ENCODE results near the gene PNPT1.

PNPT1 gene

GRCh38 chr2:55672630-55673029 lies 21.0 kb downstream of the PNPT1 start:
- Histone ChIP-seq H3K9ac (ENCODE audit: low read length in 5 of 5) (no peak overlapping the region), H3K36me3 (ENCODE audit: control insufficient read depth in 5 of 5, insufficient read depth in 5 of 5, low read length in 5 of 5) (peaks cover 10 to 25% (median 16%) of the 10 kb centered on the region in 5 donors), H3K4me1 (ENCODE audit: control insufficient read depth in 5 of 5, insufficient read depth in 5 of 5, low read length in 5 of 5) (peaks cover 0 to 10% (median 2%) of the 10 kb centered on the region in 5 donors), H3K27me3 (ENCODE audit: control insufficient read depth in 5 of 5, insufficient read depth in 4 of 5, low read length in 5 of 5) (no peaks in the 10 kb centered on the region), H3K9me3 (ENCODE audit: control insufficient read depth in 5 of 5, low read length in 5 of 5) (no peaks in the 10 kb centered on the region), H3K27ac (ENCODE audit: low read depth, low read length) (no peak overlapping the region), H3K4me3 (ENCODE audit: low read depth in 1 of 5, low read length in 5 of 5) (no peak overlapping the region)

GRCh38 chr2:55668956-55669355 lies 24.7 kb downstream of the PNPT1 start:
- Histone ChIP-seq H3K27me3 (ENCODE audit: control insufficient read depth in 5 of 5, insufficient read depth in 4 of 5, low read length in 5 of 5) (no peaks in the 10 kb centered on the region), H3K9ac (ENCODE audit: low read length in 5 of 5) (no peak overlapping the region), H3K9me3 (ENCODE audit: control insufficient read depth in 5 of 5, low read length in 5 of 5) (no peaks in the 10 kb centered on the region), H3K27ac (ENCODE audit: low read depth, low read length) (no peak overlapping the region), H3K36me3 (ENCODE audit: control insufficient read depth in 5 of 5, insufficient read depth in 5 of 5, low read length in 5 of 5) (peaks cover 14 to 47% (median 25%) of the 10 kb centered on the region in 5 donors), H3K4me3 (ENCODE audit: low read depth in 1 of 5, low read length in 5 of 5) (no peak overlapping the region), H3K4me1 (ENCODE audit: control insufficient read depth in 5 of 5, insufficient read depth in 5 of 5, low read length in 5 of 5) (peaks cover 0 to 10% (median 2%) of the 10 kb centered on the region in 5 donors)

- Histone ChIP-seq H3K27me3 (ENCODE audit: control insufficient read depth in 5 of 5, insufficient read depth in 4 of 5, low read length in 5 of 5) (no peaks in the 10 kb centered on the region), H3K9ac (ENCODE audit: low read length in 5 of 5) (no peak overlapping the region), H3K27ac (ENCODE audit: low read depth, low read length) (no peak overlapping the region), H3K36me3 (ENCODE audit: control insufficient read depth in 5 of 5, insufficient read depth in 5 of 5, low read length in 5 of 5) (peaks cover 11 to 38% (median 19%) of the 10 kb centered on the region in 5 donors), H3K4me1 (ENCODE audit: control insufficient read depth in 5 of 5, insufficient read depth in 5 of 5, low read length in 5 of 5) (no peaks in the 10 kb centered on the region), H3K9me3 (ENCODE audit: control insufficient read depth in 5 of 5, low read length in 5 of 5) (no peaks in the 10 kb centered on the region), H3K4me3 (ENCODE audit: low read depth in 1 of 5, low read length in 5 of 5) (no peak overlapping the region)
Measured at GRCh38 chr2:55653255-55653654, 40.4 kb downstream of the PNPT1 start.

- Histone ChIP-seq H3K27ac (ENCODE audit: low read depth, low read length) (no peak overlapping the region), H3K36me3 (ENCODE audit: control insufficient read depth in 5 of 5, insufficient read depth in 5 of 5, low read length in 5 of 5) (peaks cover 10 to 48% (median 20%) of the 10 kb centered on the region in 5 donors), H3K9ac (ENCODE audit: low read length in 5 of 5) (no peak overlapping the region), H3K27me3 (ENCODE audit: control insufficient read depth in 5 of 5, insufficient read depth in 4 of 5, low read length in 5 of 5) (no peaks in the 10 kb centered on the region), H3K4me1 (ENCODE audit: control insufficient read depth in 5 of 5, insufficient read depth in 5 of 5, low read length in 5 of 5) (no peaks in the 10 kb centered on the region), H3K4me3 (ENCODE audit: low read depth in 1 of 5, low read length in 5 of 5) (no peak overlapping the region), H3K9me3 (ENCODE audit: control insufficient read depth in 5 of 5, low read length in 5 of 5) (no peaks in the 10 kb centered on the region)
Measured at GRCh38 chr2:55649211-55649610, 44.4 kb downstream of the PNPT1 start.

DNA sequence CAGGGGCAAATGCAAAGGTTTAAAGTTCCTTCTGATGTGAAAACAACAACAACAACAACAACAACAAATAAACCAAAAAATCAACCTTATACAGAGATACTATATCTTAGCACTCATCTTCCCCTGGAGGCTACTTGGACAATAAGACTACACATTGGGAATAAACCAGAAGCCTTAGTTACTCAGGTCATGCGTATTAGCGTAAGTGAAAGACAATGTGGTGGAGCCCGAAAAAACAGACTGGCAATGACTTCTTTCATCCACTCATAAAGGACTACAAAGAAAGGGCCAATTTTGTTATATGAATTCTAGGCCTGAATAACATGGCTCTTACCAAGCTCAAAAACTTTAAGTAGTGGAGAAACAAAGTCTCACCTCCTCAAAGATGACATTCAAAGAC lies 56.8 kb downstream of the PNPT1 start:
- no peaks in the 10 kb centered on the region for H3K9me3 ChIP-seq (ENCODE audit: control insufficient read depth in 5 of 5, low read length in 5 of 5)
- H3K9ac ChIP-seq (ENCODE audit: low read length in 5 of 5), result no peak overlapping the region
- H3K4me1 ChIP-seq (ENCODE audit: control insufficient read depth in 5 of 5, insufficient read depth in 5 of 5, low read length in 5 of 5), result no peaks in the 10 kb centered on the region
- H3K36me3 ChIP-seq (ENCODE audit: control insufficient read depth in 5 of 5, insufficient read depth in 5 of 5, low read length in 5 of 5), result peaks cover 17 to 45% (median 34%) of the 10 kb centered on the region in 5 donors
- H3K4me3 ChIP-seq (ENCODE audit: low read depth in 1 of 5, low read length in 5 of 5), result no peak overlapping the region
- H3K27me3 ChIP-seq (ENCODE audit: control insufficient read depth in 5 of 5, insufficient read depth in 4 of 5, low read length in 5 of 5), result no peaks in the 10 kb centered on the region
- H3K27ac ChIP-seq (ENCODE audit: low read depth, low read length), result no peak overlapping the region

DNA sequence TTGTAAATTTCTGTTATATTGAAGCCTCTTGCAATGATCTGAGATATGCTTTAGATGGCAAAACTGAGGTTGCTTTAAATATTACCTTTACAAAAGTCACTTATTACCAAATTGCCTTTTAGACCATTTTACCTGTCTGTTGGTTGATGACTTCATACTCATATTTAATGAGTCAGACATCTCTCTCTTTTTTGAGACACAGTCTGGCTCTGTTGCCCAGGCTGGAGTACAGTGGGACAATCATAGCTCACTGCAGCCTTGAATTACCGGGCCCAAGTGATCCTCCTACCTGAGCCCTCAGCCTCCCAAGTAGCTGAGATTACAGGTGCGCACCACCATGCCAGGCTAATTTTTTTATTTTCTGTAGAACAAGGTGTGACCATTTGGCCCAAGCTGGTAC lies 64.7 kb downstream of the PNPT1 start:
- Histone ChIP-seq H3K27me3 (ENCODE audit: control insufficient read depth in 5 of 5, insufficient read depth in 4 of 5, low read length in 5 of 5) (no peaks in the 10 kb centered on the region), H3K9me3 (ENCODE audit: control insufficient read depth in 5 of 5, low read length in 5 of 5) (no peaks in the 10 kb centered on the region), H3K27ac (ENCODE audit: low read depth, low read length) (no peak overlapping the region)

DNA sequence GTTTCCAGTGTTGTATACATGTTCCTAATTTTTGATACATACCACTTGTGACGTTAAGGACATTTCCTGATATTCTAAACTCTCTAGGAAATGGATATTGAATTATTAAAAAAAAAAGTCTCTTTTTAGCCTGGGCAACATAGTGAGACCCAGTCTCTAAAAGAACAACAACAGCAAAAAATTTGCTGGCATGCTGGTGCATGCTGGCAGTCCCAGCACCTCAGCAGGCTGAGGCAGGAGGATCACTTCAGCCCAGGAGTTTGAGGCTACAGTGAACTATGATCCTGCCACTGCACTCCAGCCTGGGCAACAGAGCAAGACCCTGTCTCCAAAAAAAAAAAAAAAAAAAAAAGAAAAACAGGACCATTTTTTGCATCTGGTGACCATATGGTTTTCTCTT lies 65.7 kb downstream of the PNPT1 start:
- H3K27ac ChIP-seq (ENCODE audit: low read depth, low read length), result no peak overlapping the region
- H3K4me1 ChIP-seq (ENCODE audit: control insufficient read depth in 5 of 5, insufficient read depth in 5 of 5, low read length in 5 of 5), result peaks cover 0 to 4% (median 0%) of the 10 kb centered on the region in 5 donors
- no peak overlapping the region for H3K4me3 ChIP-seq (ENCODE audit: low read depth in 1 of 5, low read length in 5 of 5)
- H3K9me3 ChIP-seq (ENCODE audit: control insufficient read depth in 5 of 5, low read length in 5 of 5), result no peaks in the 10 kb centered on the region
- H3K36me3 ChIP-seq (ENCODE audit: control insufficient read depth in 5 of 5, insufficient read depth in 5 of 5, low read length in 5 of 5), result peaks cover 0 to 9% (median 4%) of the 10 kb centered on the region in 5 donors
- H3K27me3 ChIP-seq (ENCODE audit: control insufficient read depth in 5 of 5, insufficient read depth in 4 of 5, low read length in 5 of 5), result no peaks in the 10 kb centered on the region
- H3K9ac ChIP-seq (ENCODE audit: low read length in 5 of 5), result no peak overlapping the region

More for the DNA sequence above, 64.7 kb downstream of the PNPT1 start:
- Histone ChIP-seq H3K4me1 (ENCODE audit: control insufficient read depth in 5 of 5, insufficient read depth in 5 of 5, low read length in 5 of 5) (peaks cover 0 to under 1% (median 0%) of the 10 kb centered on the region in 5 donors), H3K4me3 (ENCODE audit: low read depth in 1 of 5, low read length in 5 of 5) (no peak overlapping the region), H3K36me3 (ENCODE audit: control insufficient read depth in 5 of 5, insufficient read depth in 5 of 5, low read length in 5 of 5) (peaks cover 0 to 10% (median 4%) of the 10 kb centered on the region in 5 donors), H3K9ac (ENCODE audit: low read length in 5 of 5) (no peak overlapping the region)

GRCh38 chr2:55621802-55622201 lies 71.8 kb downstream of the PNPT1 start:
- Histone ChIP-seq H3K4me3 (ENCODE audit: low read depth in 1 of 5, low read length in 5 of 5) (no peak overlapping the region), H3K36me3 (ENCODE audit: control insufficient read depth in 5 of 5, insufficient read depth in 5 of 5, low read length in 5 of 5) (peaks cover 0 to 10% (median 6%) of the 10 kb centered on the region in 5 donors), H3K9ac (ENCODE audit: low read length in 5 of 5) (no peak overlapping the region), H3K4me1 (ENCODE audit: control insufficient read depth in 5 of 5, insufficient read depth in 5 of 5, low read length in 5 of 5) (peaks cover 6 to 45% (median 32%) of the 10 kb centered on the region in 5 donors), H3K27ac (ENCODE audit: low read depth, low read length) (no peak overlapping the region), H3K9me3 (ENCODE audit: control insufficient read depth in 5 of 5, low read length in 5 of 5) (no peaks in the 10 kb centered on the region), H3K27me3 (ENCODE audit: control insufficient read depth in 5 of 5, insufficient read depth in 4 of 5, low read length in 5 of 5) (no peaks in the 10 kb centered on the region)

GRCh38 chr2:55620123-55620779 lies 73.4 kb downstream of the PNPT1 start:
- Histone ChIP-seq H3K9me3 (ENCODE audit: control insufficient read depth in 5 of 5, low read length in 5 of 5) (no peaks in the 10 kb centered on the region), H3K27me3 (ENCODE audit: control insufficient read depth in 5 of 5, insufficient read depth in 4 of 5, low read length in 5 of 5) (no peaks in the 10 kb centered on the region), H3K36me3 (ENCODE audit: control insufficient read depth in 5 of 5, insufficient read depth in 5 of 5, low read length in 5 of 5) (peaks cover 0 to 6% (median 4%) of the 10 kb centered on the region in 5 donors), H3K4me1 (ENCODE audit: control insufficient read depth in 5 of 5, insufficient read depth in 5 of 5, low read length in 5 of 5) (peaks cover 6 to 58% (median 44%) of the 10 kb centered on the region in 5 donors), H3K9ac (ENCODE audit: low read length in 5 of 5) (peak overlapping the region in 1 of 5 donors; percentile 25), H3K4me3 (ENCODE audit: low read depth in 1 of 5, low read length in 5 of 5) (peak overlapping the region in 1 of 5 donors; percentile 29), H3K27ac (ENCODE audit: low read depth, low read length) (no peak overlapping the region)

DNA sequence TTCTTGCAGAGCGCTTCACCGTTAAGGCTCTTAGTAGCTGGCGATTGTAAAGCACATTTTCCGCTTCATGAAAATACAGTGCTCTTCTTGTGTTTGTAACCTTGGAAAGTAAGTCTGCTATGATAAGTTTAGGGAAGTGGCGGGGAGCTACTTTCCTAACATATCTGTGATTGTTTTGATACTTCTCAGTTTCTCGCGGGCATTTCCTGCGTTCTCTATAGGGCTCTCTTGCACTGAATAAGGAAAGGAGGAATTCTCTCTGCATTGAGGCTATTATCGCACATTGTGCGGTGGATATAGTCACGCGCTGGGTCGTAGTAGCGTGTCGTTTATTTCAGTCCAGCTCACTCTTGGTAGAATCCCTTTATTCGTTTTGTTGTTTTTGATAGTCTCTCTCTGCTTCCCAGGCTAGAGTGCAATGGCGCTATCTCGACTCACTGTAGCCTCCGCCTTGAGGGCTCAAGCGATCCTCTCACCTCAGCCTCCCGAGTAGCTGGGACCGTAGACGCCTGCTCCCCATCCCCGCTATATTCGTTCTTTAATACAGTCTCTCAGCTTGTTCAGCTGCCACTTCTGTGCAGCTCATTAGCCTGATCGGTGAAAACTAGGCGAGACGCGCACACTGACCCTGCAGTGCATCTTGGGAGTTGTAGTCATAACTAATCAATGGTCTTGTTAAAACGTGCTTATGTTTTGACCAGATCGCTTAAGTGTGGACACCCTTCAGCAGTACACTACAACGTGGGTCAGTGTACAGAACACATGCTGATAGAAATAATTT lies 75.2 kb downstream of the PNPT1 start:
- no peaks in the 10 kb centered on the region for H3K27me3 ChIP-seq (ENCODE audit: control insufficient read depth in 5 of 5, insufficient read depth in 4 of 5, low read length in 5 of 5)
- no peaks in the 10 kb centered on the region for H3K9me3 ChIP-seq (ENCODE audit: control insufficient read depth in 5 of 5, low read length in 5 of 5)
- H3K4me1 ChIP-seq (ENCODE audit: control insufficient read depth in 5 of 5, insufficient read depth in 5 of 5, low read length in 5 of 5), result peaks cover 6 to 62% (median 44%) of the 10 kb centered on the region in 5 donors
- peak overlapping the region; percentile 99 for H3K27ac ChIP-seq (ENCODE audit: low read depth, low read length)
- H3K36me3 ChIP-seq (ENCODE audit: control insufficient read depth in 5 of 5, insufficient read depth in 5 of 5, low read length in 5 of 5), result peaks cover 9 to 16% (median 13%) of the 10 kb centered on the region in 5 donors
- H3K9ac ChIP-seq (ENCODE audit: low read length in 5 of 5), result peak overlapping the region; percentile 96 to 100 (median 97)
- H3K4me3 ChIP-seq (ENCODE audit: low read depth in 1 of 5, low read length in 5 of 5), result peak overlapping the region; percentile 94 to 100 (median 99)
